Lower leg skin (tissue), 3 donors: ENCODE results near the gene HAPLN2.

Experiments used
- CTCF ChIP-seq, 3 donors: fragments of 450-650 bp; IDR thresholded peaks; one replicate each; pipeline ENCODE4 v1.5.1; 2016; ENCODE audit warnings: antibody characterized with exemption in 3 of 3, mild to moderate bottlenecking in 3 of 3, moderate library complexity in 2 of 3
- POLR2A ChIP-seq, 2 donors: fragments of 450-650 bp; IDR thresholded peaks; one replicate each; pipeline ENCODE4 v1.6.1; 2016 to 2017; ENCODE audit warnings: antibody characterized with exemption in 2 of 2, mild to moderate bottlenecking in 1 of 2, moderate library complexity in 1 of 2

GRCh38 chr1:156578055-156578454 is 41.2 kb upstream of the HAPLN2 start:
- TF ChIP-seq CTCF (IDR thresholded peaks at IDR 0.05) (no peak), POLR2A (IDR thresholded peaks at IDR 0.05) (no peak)
